NCI-H1417 (cell line): ENCODE measurements around the gene SH3PXD2A.

Experiments
- DNase-seq, 3 experiments: peaks; one replicate each; lab custom pipeline; 2025; lab: John Stamatoyannopoulos, UW

The SH3PXD2A gene

GRCh38 chr10:103855424-103855823, at the start of gene SH3PXD2A:
Gene SH3PXD2A (minus strand): TSS chr10:103855576. CDS start chr10:103855266, 310 bp downstream.
- peak in 2 of 3 experiments; percentile 31 to 32 for DNase-seq

GRCh38 chr10:103901299-103901698, 45.9 kb upstream of the SH3PXD2A start:
- DNase-seq, result no peak

- no peak for DNase-seq
Observed at GRCh38 chr10:103899312-103899711, 43.9 kb upstream of the SH3PXD2A start.

GRCh38 chr10:103897241-103897774, 41.9 kb upstream of the SH3PXD2A start:
- DNase-seq, result no peak

GRCh38 chr10:103896225-103896624, 40.8 kb upstream of the SH3PXD2A start:
- no peak for DNase-seq

- DNase-seq, result peak in 1 of 3 experiments; percentile 10
Observed at GRCh38 chr10:103895411-103896186, 40.2 kb upstream of the SH3PXD2A start.

GRCh38 chr10:103894441-103894864, 39.1 kb upstream of the SH3PXD2A start:
- DNase-seq, result peak in 1 of 3 experiments; percentile 19

- DNase-seq, result peak in 1 of 3 experiments; percentile 3
Observed at GRCh38 chr10:103893817-103894216, 38.4 kb upstream of the SH3PXD2A start.

- no peak for DNase-seq
Observed at GRCh38 chr10:103892181-103892580, 36.8 kb upstream of the SH3PXD2A start.

GRCh38 chr10:103890688-103891087, 35.3 kb upstream of the SH3PXD2A start:
- DNase-seq, result no peak

GRCh38 chr10:103890194-103890658, 34.9 kb upstream of the SH3PXD2A start:
- peak in 1 of 3 experiments; percentile 3 for DNase-seq

GRCh38 chr10:103889121-103889720, 33.8 kb upstream of the SH3PXD2A start:
- no peak for DNase-seq

GRCh38 chr10:103888113-103888841, 32.9 kb upstream of the SH3PXD2A start:
- peak; percentile 20 to 67 (median 27) for DNase-seq

GRCh38 chr10:103885617-103886016, 30.2 kb upstream of the SH3PXD2A start:
- no peak for DNase-seq

GRCh38 chr10:103884681-103885139, 29.3 kb upstream of the SH3PXD2A start:
- DNase-seq, result peak; percentile 20 to 73 (median 24)

GRCh38 chr10:103882285-103883007, 27.1 kb upstream of the SH3PXD2A start:
- no peak for DNase-seq

GRCh38 chr10:103881416-103882284, 26.3 kb upstream of the SH3PXD2A start:
- peak in 2 of 3 experiments; percentile 64 to 80 for DNase-seq

- no peak for DNase-seq
Observed at GRCh38 chr10:103879831-103880230, 24.5 kb upstream of the SH3PXD2A start.

GRCh38 chr10:103879409-103879808, 24.0 kb upstream of the SH3PXD2A start:
- DNase-seq, result no peak

- no peak for DNase-seq
Observed at GRCh38 chr10:103877861-103878260, 22.5 kb upstream of the SH3PXD2A start.
